GM18517 (cell line): ENCODE results near the gene TMED9.
"Not testable (repeated sequence)": the region's sequence is repeated elsewhere in the genome, so short reads cannot be mapped to it uniquely, and the experiment has no call there.

Experiments
- ATAC-seq: cut with Tn5 transposase; IDR thresholded peaks from one replicate; pipeline ENCODE4 v1.9.1; 2021; ENCODE audit warnings: mild to moderate bottlenecking, moderate library complexity; ENCODE audit not compliant: unreplicated experiment

The TMED9 gene

GRCh38 chr5:177592010-177592834, at the start of gene TMED9:
Gene TMED9, plus strand, starts transcription at chr5:177592203. Its CDS starts 12 bp downstream, at chr5:177592215.
- peak; percentile 88 for ATAC-seq

DNA sequence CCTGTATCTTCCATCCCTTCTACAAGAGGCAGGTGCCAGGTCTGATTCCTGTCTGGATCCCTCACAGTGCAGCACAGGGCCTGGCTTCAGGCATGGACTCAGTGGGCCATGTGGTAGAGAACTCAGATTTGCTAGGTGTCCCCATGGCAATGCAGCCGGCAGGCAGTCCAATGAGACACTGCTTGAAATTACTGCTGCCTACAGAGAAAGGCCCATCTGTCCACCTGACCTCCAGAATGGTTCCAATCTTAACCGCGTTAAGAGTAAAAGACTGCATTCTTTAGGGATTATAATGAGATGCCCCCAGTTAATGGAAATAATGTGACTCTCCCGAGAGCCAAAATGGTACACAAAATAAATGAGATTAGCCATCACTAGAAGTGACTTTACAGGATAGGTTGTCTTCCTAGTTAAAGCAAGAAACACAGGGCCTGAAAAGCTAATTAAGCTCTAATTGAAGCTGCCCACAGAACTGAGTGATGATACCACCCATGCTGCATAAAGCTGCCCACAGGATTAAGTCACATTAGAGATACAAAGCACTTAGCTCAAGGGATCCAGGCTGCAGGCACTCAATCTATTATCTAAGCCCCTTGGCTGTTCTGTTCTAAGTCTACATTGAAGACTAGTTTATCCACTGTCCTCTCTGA, 49.1 kb upstream of the TMED9 start:
- no peak for ATAC-seq

DNA sequence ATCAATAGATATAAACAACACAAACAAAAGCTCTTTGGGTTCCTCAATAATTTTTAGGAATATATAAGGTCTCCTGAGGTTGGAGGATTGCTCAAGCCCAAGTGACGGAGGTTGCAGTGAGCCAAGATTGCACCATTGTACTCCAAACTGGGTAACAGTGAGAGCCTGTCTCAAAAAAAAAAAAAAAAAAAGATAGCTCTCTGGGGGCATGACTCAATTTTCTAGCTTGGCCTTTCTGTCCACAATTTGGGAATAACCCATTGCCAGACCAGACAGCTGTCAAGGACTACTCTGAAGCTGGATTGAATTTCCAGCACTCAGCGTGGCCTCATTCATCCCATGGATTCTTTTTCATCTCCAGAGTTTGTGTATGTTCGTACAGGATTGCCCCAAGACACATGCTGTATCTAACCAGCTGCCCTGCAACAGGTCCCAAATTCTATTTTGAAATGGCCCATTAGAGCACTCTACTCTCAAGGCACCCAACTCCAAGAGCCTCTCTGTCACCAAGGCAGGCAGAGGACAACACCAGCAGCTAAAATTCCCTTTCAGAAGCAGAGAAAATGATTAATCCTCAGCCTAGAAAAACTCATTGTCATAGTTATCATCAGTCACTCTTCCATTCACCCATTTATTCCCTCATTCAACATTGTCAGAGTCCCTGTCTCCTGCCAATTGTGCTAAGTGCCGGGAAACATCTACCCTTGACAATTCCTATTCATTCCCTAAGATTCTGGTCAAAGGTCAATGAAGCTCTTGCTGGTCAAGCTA, 46.3 kb upstream of the TMED9 start:
- ATAC-seq = no peak

DNA sequence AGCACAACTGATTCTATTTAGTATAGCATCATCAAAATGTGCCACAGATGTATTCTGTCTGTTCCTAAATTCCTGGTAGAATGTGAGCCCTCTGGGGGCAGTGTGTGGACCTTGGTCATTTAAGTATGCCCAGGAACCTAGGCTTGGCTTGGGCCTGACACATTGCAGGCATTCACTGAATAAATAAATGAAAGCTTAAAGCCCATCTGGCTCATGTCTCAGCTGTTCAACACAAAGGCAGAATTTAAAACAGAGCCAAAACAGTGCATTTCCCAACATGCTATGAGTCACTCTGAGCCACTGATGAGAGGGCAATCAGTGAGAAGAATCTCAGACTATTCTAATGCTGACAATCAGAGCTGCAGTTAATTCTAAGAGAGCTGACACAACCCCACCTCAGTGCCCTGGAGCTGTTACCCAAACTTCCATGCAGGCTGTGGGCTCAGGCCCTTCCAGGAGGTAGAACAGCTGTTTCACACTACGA, 45.7 kb upstream of the TMED9 start:
- no peak for ATAC-seq

GRCh38 chr5:177547736-177548135, 44.3 kb upstream of the TMED9 start:
- ATAC-seq = no peak

- no peak for ATAC-seq
Measured at GRCh38 chr5:177548495-177548894, 43.5 kb upstream of the TMED9 start.

- ATAC-seq = no peak
Measured at GRCh38 chr5:177550122-177550521, 41.9 kb upstream of the TMED9 start.

GRCh38 chr5:177552839-177553455, 39.1 kb upstream of the TMED9 start:
- ATAC-seq = no peak

DNA sequence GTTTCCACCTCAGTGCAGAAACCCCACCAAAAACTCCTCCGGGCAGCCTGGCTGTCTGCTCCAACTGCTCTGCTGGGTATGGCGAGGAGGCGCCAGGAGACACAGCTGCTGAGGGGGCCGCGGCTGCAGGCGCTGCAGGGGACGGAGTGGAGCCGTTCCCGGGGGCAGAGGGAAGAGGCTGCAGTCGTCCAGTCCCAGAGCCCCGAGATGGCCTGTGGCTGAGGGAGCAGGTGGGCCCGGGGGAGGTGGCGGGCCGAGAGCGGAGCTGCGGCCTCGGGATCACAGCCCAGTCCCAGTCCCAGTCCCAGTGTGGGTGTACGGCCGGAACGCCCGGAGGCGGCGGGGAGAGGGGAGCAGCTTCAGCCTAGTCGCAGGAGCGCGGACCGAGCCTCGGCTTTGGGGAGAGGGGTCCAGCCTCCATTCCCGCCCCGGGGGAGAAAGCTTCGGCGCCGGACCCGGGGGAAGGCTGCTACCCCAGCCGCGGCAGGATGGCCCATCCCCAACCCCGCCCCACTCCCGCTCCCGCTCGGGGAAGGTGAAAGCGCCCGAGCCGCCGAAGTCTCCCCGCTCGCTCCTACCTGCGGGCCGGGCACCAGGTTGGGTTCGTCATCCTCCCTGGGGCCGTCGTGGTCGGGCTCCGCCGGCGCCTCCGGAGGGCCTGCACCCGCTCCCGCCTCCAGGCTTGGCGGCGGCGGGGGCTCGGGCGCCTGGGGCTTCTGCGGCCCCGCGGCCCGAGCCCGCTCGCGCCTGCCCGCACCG, 38.2 kb upstream of the TMED9 start:
- peak; percentile 20 for ATAC-seq

DNA sequence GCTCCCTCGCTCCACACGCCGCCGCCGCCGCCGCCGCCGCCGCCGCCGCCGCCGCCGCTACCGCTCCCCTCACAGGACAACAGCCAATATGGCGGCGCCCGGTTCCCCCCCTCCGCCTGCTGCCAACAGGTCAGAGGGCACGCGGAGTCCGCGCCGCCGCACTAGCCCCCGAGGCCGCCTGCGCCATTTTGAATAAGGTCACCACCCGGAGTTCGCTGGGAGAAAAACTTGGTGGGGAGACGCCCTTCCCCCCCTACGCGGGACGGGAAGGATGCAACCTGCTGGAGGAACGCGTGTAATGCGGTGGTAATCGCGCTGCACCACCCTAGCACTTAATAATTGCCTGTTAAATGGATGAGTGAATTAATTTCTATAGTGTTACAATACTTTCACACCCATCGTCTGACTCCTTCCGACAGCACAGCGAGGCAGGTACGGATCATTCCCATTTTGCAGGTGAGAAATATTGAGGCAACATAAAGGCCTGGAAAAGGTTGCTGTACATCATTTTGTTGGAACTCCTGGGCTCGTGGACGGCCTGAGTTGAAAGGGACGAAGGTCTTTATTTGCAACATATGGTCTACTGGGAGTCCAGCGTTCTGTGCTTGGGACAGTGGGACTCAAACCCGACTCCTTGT, 37.4 kb upstream of the TMED9 start, which contains the start of gene FAM193B:
FAM193B (minus strand) TSS at position 90 of the 638 bp plus-strand sequence. CDS start 105 bp downstream, outside the sequence.
- ATAC-seq = peak; percentile 78

DNA sequence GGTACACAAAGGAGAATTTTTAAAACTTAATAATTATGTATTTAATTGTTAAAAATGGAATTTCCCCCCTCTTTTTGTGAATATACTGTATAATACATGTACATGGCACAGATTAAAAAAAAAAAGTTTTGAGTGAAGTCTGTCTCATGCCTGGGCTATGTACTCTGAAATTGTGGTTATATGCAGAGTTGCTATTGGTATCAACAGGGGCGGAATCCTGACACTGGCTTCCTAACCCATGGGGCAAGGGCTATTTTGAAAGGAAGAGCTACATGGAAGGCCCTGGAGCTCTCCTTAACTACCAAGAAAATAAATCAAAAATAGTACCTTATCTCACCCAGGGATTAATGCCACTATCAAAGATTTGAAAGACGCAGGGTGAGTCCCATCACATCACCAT, 36.8 kb upstream of the TMED9 start:
- ATAC-seq = no peak

GRCh38 chr5:177555665-177556064, 36.3 kb upstream of the TMED9 start:
- no peak for ATAC-seq

- no peak for ATAC-seq
Measured at GRCh38 chr5:177557041-177557647, 34.9 kb upstream of the TMED9 start.

GRCh38 chr5:177557796-177558195, 34.2 kb upstream of the TMED9 start:
- ATAC-seq = no peak

- ATAC-seq = not testable (repeated sequence)
Measured at GRCh38 chr5:177559446-177559941, 32.5 kb upstream of the TMED9 start.

GRCh38 chr5:177565046-177565445, 27.0 kb upstream of the TMED9 start:
- no peak for ATAC-seq

GRCh38 chr5:177568326-177568725, 23.7 kb upstream of the TMED9 start:
- no peak for ATAC-seq

DNA sequence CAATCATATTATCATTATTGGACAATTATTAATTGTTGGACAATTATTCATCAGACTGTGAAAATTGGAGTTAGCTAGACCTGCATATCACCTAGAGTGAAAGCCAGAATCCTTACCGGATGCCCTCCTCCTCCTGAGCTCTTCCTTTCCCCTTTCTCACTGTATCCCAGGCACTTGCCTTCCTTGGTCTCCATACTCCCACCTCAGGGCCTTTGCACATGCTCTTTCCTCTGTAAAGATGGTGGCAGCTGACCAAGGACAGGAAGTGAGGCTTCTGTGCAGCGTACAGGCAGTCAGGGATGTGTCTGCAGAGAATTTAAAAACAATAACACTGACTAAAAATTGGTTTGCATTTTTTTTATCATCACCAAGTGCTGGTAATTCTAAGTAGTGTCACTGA, 22.1 kb upstream of the TMED9 start:
- no peak for ATAC-seq

- ATAC-seq = no peak
Measured at GRCh38 chr5:177575488-177575887, 16.5 kb upstream of the TMED9 start.
